K562 (cell line): Measurements from ENCODE around the gene CARF. TPM values are rescaled to one million over a fixed set of nuclear protein-coding genes. Genes with fewer than 3 reads are reported as not detected.

ENCODE experiments used
- BRF2 ChIP-seq: IDR thresholded peaks from 3 replicates; pipeline ENCODE4 v1.6.1; 2011; ENCODE audit warnings: borderline replicate concordance, mild to moderate bottlenecking; ENCODE audit not compliant: insufficient read length, insufficient read depth
- CGGBP1 ChIP-seq: fragments of 250-450 bp; sonication (Bioruptor Pico); IDR thresholded peaks from 2 replicates; pipeline ENCODE4 v1.9.0; 2021; ENCODE audit warnings: mild to moderate bottlenecking
- HNRNPLL ChIP-seq: fragments of 200-400 bp; formaldehyde crosslinking; IDR thresholded peaks from 2 replicates; pipeline ENCODE4 v1.6.1; 2017; ENCODE audit warnings: low read length, low read depth, mild to moderate bottlenecking; ENCODE audit not compliant: poor library complexity, severe bottlenecking
- MAFF ChIP-seq: IDR thresholded peaks from 2 replicates; pipeline ENCODE4 v1.6.1; 2012; ENCODE audit warnings: low read length, improper control_type of control experiment
- SFPQ ChIP-seq: fragments of 200-400 bp; formaldehyde crosslinking; IDR thresholded peaks from 2 replicates; pipeline ENCODE4 v1.6.1; 2017; ENCODE audit warnings: mild to moderate bottlenecking, low read depth, low read length, moderate library complexity
- TSHZ1 ChIP-seq: fragments of 250-450 bp; sonication (Bioruptor Pico); IDR thresholded peaks from 2 replicates; pipeline ENCODE4 v1.4.0; 2020; ENCODE audit warnings: mild to moderate bottlenecking, moderate library complexity
- ZBTB17 ChIP-seq: fragments of 450-650 bp; formaldehyde crosslinking; IDR thresholded peaks from 2 replicates; pipeline ENCODE4 v1.4.0; 2020; ENCODE audit warnings: mild to moderate bottlenecking
- ZBTB40 ChIP-seq, 2 experiments: fragments of 450-650 bp in 1 of 2; sonication (generic) in 1 of 2; formaldehyde crosslinking in 1 of 2; IDR thresholded peaks; 2 replicates each; pipeline versions ENCODE4 v1.7.1 to v1.9.0; 2016 to 2022; ENCODE audit warnings: inconsistent platforms in 1 of 2, mild to moderate bottlenecking in 1 of 2, missing genetic modification reagents in 1 of 2
- polyA plus RNA-seq, 8 experiments: library from polyadenylated mRNA; depleted of rRNA in 4 of 8; stranded (reverse) in 5 of 8; unstranded in 3 of 8; fragments of >200 nt; fragmentation: Nextera tagmentation in 2 of 8; fragmentation: Illumina TruSeq in 1 of 8; extraction: Ambion mirVana in 2 of 8; extraction: Trizol in 1 of 8; gene quantifications; 2 replicates each; pipeline versions ENCODE4 v1.2.1 to v1.2.3, GENCODE V29; 2011 to 2014; ENCODE audit warnings: inconsistent platforms in 1 of 8, missing spikeins in 1 of 8
- total RNA-seq, 7 experiments: library from RNA; depleted of rRNA in 6 of 7; stranded (reverse); fragments of >200 nt in 6 of 7; fragmentation: Illumina TruSeq in 2 of 7; extraction: Trizol in 2 of 7; gene quantifications; 2 replicates each; pipeline versions ENCODE4 v1.2.1 to v1.2.3, GENCODE V29; 2011 to 2021; ENCODE audit warnings: low replicate concordance in 1 of 7

CARF gene
- total and polyA plus RNA-seq, 9 of the 15 experiments (the other 6 are each of a cell fraction or from before 2014, with no cell fraction given): 0.31 to 4.2 (median 1.2) TPM

- no peak for TF ChIP-seq TSHZ1
- no peak for TF ChIP-seq BRF2
- no peak for TF ChIP-seq ZBTB17 (CRISPR knock-in tag)
- TF ChIP-seq HNRNPLL: no peak
- no peak for TF ChIP-seq MAFF
- no peak for TF ChIP-seq SFPQ
- no peak for TF ChIP-seq CGGBP1 (CRISPR knock-in tag)
- no peak for TF ChIP-seq ZBTB40 (IDR thresholded peaks at IDR 0.05)
- no peak for TF ChIP-seq ZBTB40 (CRISPR knock-in tag; IDR thresholded peaks at IDR 0.05)
These were observed 70.9 kb downstream of the CARF start (continued) for GRCh38 chr2:202982779-202983491.
